A549 (cell line): Measurements from ENCODE around the gene PAPPA2.

Source experiments
- CBX8 ChIP-seq: fragments of 200-600 bp; sonication (generic); IDR thresholded peaks from 2 replicates; pipeline ENCODE4 v1.6.1; 2016
- CTCF ChIP-seq: fragments of >200 bp; sonication (Bioruptor Twin); formaldehyde crosslinking; IDR thresholded peaks from 3 replicates; pipeline ENCODE4 v1.5.1; 2016
- EHMT2 ChIP-seq: fragments of 200-600 bp; sonication (generic); IDR thresholded peaks from 2 replicates; pipeline ENCODE4 v1.6.1; 2016; ENCODE audit warnings: antibody characterized with exemption, low read depth, mild to moderate bottlenecking, moderate library complexity
- EP300 ChIP-seq, 2 experiments: fragments of >200 bp; sonication (Bioruptor Twin); formaldehyde crosslinking; IDR thresholded peaks; 2 replicates in 1 of 2; 3 replicates in 1 of 2; pipeline ENCODE4 v1.6.1; 2016 to 2017
- HDAC2 ChIP-seq: fragments of 200-600 bp; sonication (generic); IDR thresholded peaks from 2 replicates; pipeline ENCODE4 v1.6.1; 2016
- HEYL ChIP-seq: fragments of 250-450 bp; sonication (Bioruptor Pico); IDR thresholded peaks from 2 replicates; pipeline ENCODE4 v1.8.0; 2021; ENCODE audit warnings: mild to moderate bottlenecking, moderate library complexity
- HOXB13 ChIP-seq: fragments of 250-450 bp; sonication (Bioruptor Pico); IDR thresholded peaks from 2 replicates; pipeline ENCODE4 v1.5.0; 2020; ENCODE audit warnings: low read depth, mild to moderate bottlenecking, moderate library complexity
- KDM5A ChIP-seq: fragments of 200-600 bp; sonication (generic); IDR thresholded peaks from 2 replicates; pipeline ENCODE4 v1.6.1; 2016; ENCODE audit warnings: antibody characterized with exemption, mild to moderate bottlenecking
- NR3C1 ChIP-seq: fragments of >200 bp; sonication (Bioruptor Twin); formaldehyde crosslinking; IDR thresholded peaks from 3 replicates; pipeline ENCODE4 v1.6.1; 2017
- POLR2A ChIP-seq: IDR thresholded peaks from 2 replicates; pipeline ENCODE4 v1.6.1; 2012; ENCODE audit warnings: mild to moderate bottlenecking, low read length
- RCOR1 ChIP-seq: fragments of 150-350 bp; IDR thresholded peaks from 2 replicates; pipeline ENCODE4 v1.6.1; 2014; ENCODE audit warnings: antibody characterized with exemption, low read length, low read depth
- RFX5 ChIP-seq: fragments of 450-650 bp; IDR thresholded peaks from 2 replicates; pipeline ENCODE4 v1.7.1; 2014; ENCODE audit warnings: antibody characterized with exemption, mild to moderate bottlenecking, moderate library complexity
- TF ChIP-seq, protein P1 (sequence below): fragments of 200-600 bp; sonication (generic); IDR thresholded peaks from 2 replicates; pipeline ENCODE4 v1.6.1; 2016; ENCODE audit warnings: antibody characterized with exemption, mild to moderate bottlenecking, moderate library complexity

DNA sequence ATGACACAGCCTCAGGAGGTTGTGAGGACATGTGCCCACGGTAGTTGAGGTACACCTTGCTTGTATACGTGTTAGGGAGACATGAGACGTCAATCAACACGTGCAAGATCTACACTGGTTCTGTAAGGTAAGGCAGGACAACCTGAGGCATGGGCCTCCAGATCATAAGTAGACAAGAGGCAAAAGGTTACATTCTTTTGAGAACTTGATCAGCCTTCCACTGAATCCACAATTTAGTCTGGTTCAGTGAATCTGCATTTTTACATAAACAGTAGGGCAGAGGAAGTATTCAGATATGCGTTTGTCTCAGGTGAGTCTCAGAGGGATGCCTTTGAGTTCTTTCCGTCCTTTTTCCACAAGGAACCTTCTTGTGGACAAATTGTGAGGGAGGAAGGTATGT lies 352.6 kb downstream of the PAPPA2 start:
- TF ChIP-seq RCOR1 (no peak), RFX5 (no peak), POLR2A (no peak), EHMT2 (no peak), CTCF (no peak), KDM5A (no peak), CBX8 (no peak), HEYL (no peak), HDAC2 (no peak), NR3C1 (no peak), EP300 (IDR thresholded peaks at IDR 0.05) (no peak), HOXB13 (CRISPR knock-in tag) (no peak)
- TF ChIP-seq, protein P1, sequence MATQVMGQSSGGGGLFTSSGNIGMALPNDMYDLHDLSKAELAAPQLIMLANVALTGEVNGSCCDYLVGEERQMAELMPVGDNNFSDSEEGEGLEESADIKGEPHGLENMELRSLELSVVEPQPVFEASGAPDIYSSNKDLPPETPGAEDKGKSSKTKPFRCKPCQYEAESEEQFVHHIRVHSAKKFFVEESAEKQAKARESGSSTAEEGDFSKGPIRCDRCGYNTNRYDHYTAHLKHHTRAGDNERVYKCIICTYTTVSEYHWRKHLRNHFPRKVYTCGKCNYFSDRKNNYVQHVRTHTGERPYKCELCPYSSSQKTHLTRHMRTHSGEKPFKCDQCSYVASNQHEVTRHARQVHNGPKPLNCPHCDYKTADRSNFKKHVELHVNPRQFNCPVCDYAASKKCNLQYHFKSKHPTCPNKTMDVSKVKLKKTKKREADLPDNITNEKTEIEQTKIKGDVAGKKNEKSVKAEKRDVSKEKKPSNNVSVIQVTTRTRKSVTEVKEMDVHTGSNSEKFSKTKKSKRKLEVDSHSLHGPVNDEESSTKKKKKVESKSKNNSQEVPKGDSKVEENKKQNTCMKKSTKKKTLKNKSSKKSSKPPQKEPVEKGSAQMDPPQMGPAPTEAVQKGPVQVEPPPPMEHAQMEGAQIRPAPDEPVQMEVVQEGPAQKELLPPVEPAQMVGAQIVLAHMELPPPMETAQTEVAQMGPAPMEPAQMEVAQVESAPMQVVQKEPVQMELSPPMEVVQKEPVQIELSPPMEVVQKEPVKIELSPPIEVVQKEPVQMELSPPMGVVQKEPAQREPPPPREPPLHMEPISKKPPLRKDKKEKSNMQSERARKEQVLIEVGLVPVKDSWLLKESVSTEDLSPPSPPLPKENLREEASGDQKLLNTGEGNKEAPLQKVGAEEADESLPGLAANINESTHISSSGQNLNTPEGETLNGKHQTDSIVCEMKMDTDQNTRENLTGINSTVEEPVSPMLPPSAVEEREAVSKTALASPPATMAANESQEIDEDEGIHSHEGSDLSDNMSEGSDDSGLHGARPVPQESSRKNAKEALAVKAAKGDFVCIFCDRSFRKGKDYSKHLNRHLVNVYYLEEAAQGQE, result no peak
